ENCODE results near the gene IFI16.

Gene IFI16

GRCh38 chr1:159083013-159083412 is 73.3 kb downstream of the IFI16 start:
- Histone ChIP-seq H3K36me3 (ENCODE audit: control insufficient read depth in 2 of 2, insufficient read depth in 1 of 2, low read length in 2 of 2) (no peaks in the 10 kb centered on the region), H3K4me3 (ENCODE audit: low read depth, low read length) (no peak overlapping the region), H3K27ac (ENCODE audit: extremely low read depth, low read depth, low read length) (no peak overlapping the region), H3K4me1 (ENCODE audit: control insufficient read depth, insufficient read depth, low read length) (no peaks in the 10 kb centered on the region), H3K9me3 (ENCODE audit: control insufficient read depth, insufficient read depth, low read depth, low read length) (no peaks in the 10 kb centered on the region)
- CTCF ChIA-PET = interaction anchor here (1.1 kb wide), 1 partner anchor 9 kb away, joined by 3 read pairs; no protein-coding TSS in a partner anchor
- POLR2A ChIA-PET = no interaction called here
- no peak for TF ChIP-seq ZNF660 (tag by site-specific recombination; IDR thresholded peaks at IDR 0.05)
- no peak for TF ChIP-seq BCL11A (tag by site-specific recombination; IDR thresholded peaks at IDR 0.05; ENCODE audit: low read depth)
- no peak for TF ChIP-seq ZNF341 (tag by site-specific recombination; IDR thresholded peaks at IDR 0.05; ENCODE audit: low read depth)
- TF ChIP-seq ZBTB44 (tag by site-specific recombination; IDR thresholded peaks at IDR 0.05) = no peak
- no peak for TF ChIP-seq ZNF513 (tag by site-specific recombination; IDR thresholded peaks at IDR 0.05)
- TF ChIP-seq ZNF747 (tag by site-specific recombination; IDR thresholded peaks at IDR 0.05) = no peak

- CTCF ChIA-PET = interaction anchor here (0.6 kb wide), 2 partner anchors 23 to 961 kb away, joined by 3 read pairs; no protein-coding TSS in a partner anchor
Observed at GRCh38 chr1:159084152-159084551, 74.4 kb downstream of the IFI16 start.

GRCh38 chr1:159084867-159085266 is 75.2 kb downstream of the IFI16 start:
- H3K9me3 ChIP-seq (ENCODE audit: control insufficient read depth, insufficient read depth, low read depth, low read length) = no peaks in the 10 kb centered on the region
- CTCF ChIA-PET = no interaction called here
- no peaks in the 10 kb centered on the region for H3K4me1 ChIP-seq (ENCODE audit: control insufficient read depth, insufficient read depth, low read length)
- POLR2A ChIA-PET = no interaction called here
- H3K4me3 ChIP-seq (ENCODE audit: low read depth, low read length) = no peak overlapping the region
- H3K27ac ChIP-seq (ENCODE audit: extremely low read depth, low read depth, low read length) = no peak overlapping the region
- TF ChIP-seq ZNF571 (tag by site-specific recombination; IDR thresholded peaks at IDR 0.05) (no peak), TSHZ1 (tag by site-specific recombination; IDR thresholded peaks at IDR 0.05; ENCODE audit: borderline replicate concordance) (no peak), ZNF670 (tag by site-specific recombination; IDR thresholded peaks at IDR 0.05; ENCODE audit: low read depth) (no peak), ZNF624 (tag by site-specific recombination; IDR thresholded peaks at IDR 0.05) (no peak)
- H3K36me3 ChIP-seq (ENCODE audit: control insufficient read depth in 2 of 2, insufficient read depth in 1 of 2, low read length in 2 of 2) = no peaks in the 10 kb centered on the region

More at GRCh38 chr1:159084152-159084551, 74.4 kb downstream of the IFI16 start:
- no peaks in the 10 kb centered on the region for H3K4me1 ChIP-seq (ENCODE audit: control insufficient read depth, insufficient read depth, low read length)
- no peak overlapping the region for H3K27ac ChIP-seq (ENCODE audit: extremely low read depth, low read depth, low read length)
- H3K9me3 ChIP-seq (ENCODE audit: control insufficient read depth, insufficient read depth, low read depth, low read length) = no peaks in the 10 kb centered on the region
- POLR2A ChIA-PET = no interaction called here
- no peak overlapping the region for H3K4me3 ChIP-seq (ENCODE audit: low read depth, low read length)
- H3K36me3 ChIP-seq (ENCODE audit: control insufficient read depth in 2 of 2, insufficient read depth in 1 of 2, low read length in 2 of 2) = no peaks in the 10 kb centered on the region
- TF ChIP-seq ZSCAN5A (tag by site-specific recombination; IDR thresholded peaks at IDR 0.05) = no peak
- TF ChIP-seq ZFP41 (tag by site-specific recombination; IDR thresholded peaks at IDR 0.05; ENCODE audit: borderline replicate concordance) = no peak
- no peak for TF ChIP-seq HOXC10 (CRISPR knock-in tag; IDR thresholded peaks at IDR 0.05)
- TF ChIP-seq ZNF155 (tag by site-specific recombination; IDR thresholded peaks at IDR 0.05) = no peak
- no peak for TF ChIP-seq ZNF175 (tag by site-specific recombination; IDR thresholded peaks at IDR 0.05)
- TF ChIP-seq ZNF157 (tag by site-specific recombination; IDR thresholded peaks at IDR 0.05) = no peak
- TF ChIP-seq ZNF704 (tag by site-specific recombination; IDR thresholded peaks at IDR 0.05) = no peak

All from HEK293 (cell line).